ENCODE results near the gene FSHR. TPM values are rescaled to one million over a fixed set of nuclear protein-coding genes. Genes with fewer than 3 reads are reported as not detected.

Gene FSHR
- total RNA-seq, 1 donor from 2014 or later = 0.19 TPM

DNA sequence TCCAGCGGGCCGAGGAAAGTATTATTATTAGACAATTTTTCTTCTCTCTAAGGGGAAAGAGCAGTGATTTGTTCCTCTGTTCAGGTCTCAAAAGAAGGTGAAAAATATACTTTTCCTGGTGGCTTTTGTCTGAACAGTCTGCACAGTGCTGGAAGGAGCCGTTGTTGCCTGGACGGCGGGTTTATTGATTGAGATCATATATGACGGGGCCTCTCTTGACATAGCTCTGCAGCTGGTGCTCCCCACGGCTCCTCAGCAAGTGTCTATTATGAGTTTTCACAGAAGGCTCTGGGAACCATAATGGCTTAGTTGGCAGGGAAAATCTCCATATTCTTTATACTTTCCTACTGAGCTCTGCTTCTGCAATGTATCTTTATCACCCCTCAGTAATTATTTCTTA lies 42.9 kb downstream of the FSHR start:
- no peak for DNase-seq (ENCODE audit: low read depth)

DNA sequence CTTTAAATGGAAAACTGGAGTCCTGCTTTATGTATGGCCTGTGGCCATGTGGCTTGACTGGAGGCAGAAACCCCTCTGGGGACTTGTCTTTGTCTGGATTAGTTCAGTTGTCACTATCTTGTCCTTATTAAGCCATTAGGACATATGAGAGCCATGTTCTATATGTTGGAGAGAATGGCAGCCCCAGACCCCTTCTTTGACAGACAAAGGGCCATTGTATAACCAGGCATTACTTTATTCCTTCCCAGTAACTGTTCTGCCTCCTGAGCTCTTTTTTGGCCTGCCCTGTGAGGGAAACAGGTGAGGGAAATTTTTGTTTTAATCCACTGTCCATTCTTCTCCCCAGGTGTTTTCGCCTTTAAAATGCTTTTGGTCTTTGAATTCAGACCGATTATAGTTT lies 43.3 kb downstream of the FSHR start:
- DNase-seq (ENCODE audit: low read depth) = no peak

DNA sequence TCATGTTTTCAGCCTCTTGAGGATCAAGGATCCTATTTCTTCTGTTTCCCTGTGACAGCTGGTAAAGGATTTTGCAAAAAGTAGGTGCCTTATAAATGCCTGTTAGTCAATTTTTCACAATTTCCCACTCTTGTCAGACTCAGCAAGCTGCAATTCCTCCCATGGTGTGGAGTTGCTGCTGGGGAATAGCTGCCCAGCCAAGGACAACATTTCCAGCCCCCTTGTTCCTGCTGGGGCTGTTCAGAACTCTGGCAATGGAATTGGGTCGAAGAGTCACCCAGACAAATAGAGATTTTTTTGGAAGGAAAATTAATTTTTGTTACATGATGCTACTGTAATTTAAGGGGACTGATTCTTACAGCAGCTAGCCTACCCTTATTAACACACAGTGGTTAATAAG lies 43.7 kb downstream of the FSHR start:
- no peak for DNase-seq (ENCODE audit: low read depth)

DNA sequence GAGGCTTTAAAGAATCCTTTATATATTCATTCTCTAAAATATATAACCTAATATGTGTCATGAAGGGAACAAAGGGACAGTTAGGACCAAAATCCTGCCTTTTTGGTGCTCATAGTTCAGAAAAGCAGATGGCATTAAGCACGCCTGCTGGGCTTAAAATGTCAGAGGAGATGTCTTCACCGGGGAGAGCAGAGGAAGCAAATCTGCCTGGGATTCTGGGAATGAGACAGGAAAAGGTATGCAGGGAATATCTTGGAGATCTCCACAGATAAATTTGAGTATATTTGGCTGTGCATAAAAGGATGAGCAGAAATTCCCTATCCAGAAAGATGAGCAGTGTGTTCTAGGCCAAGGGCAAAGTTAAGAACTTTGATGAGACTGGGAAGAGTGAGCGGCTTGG lies 45.5 kb downstream of the FSHR start:
- no peak for DNase-seq (ENCODE audit: low read depth)

DNA sequence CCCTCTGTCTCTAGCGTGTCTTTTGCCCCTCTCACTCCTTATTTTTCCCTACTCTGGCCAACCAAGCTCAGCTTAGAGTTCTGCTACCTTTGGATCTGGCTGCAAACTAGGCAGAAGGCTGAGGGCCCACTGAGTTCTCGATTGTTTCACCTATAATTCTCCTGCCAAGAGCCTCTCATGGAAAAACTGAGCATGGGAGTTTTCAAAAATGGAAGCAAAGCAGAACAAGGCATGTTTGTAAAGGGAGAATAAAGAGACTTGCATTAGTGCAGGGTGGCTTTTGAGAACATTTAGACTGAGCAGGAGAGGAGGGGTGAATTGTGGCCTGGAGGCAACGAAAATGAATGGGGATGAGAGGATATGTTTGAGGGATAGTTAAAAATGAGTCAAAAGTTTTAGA lies 45.9 kb downstream of the FSHR start:
- DNase-seq (ENCODE audit: low read depth) = no peak

DNA sequence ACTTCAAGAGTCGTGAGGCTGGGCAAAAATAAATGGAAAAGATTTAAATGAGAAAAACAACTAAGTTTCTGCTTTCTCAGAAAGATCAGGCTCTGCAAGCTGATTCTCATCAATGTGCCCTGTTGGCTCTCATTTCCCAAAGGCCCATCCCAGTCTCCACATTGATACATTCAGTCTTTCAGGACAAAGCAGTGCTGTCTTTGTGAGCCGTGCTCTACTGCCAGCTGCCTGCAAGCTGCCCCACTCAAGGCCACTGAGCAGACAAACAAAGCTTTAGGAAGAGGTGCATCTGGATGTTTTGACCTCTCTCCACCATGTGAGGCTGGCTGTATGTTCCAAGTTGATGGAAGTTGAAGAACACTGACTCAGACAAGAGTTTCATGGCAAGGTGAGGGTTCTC lies 48.8 kb downstream of the FSHR start:
- DNase-seq (ENCODE audit: low read depth) = no peak

DNA sequence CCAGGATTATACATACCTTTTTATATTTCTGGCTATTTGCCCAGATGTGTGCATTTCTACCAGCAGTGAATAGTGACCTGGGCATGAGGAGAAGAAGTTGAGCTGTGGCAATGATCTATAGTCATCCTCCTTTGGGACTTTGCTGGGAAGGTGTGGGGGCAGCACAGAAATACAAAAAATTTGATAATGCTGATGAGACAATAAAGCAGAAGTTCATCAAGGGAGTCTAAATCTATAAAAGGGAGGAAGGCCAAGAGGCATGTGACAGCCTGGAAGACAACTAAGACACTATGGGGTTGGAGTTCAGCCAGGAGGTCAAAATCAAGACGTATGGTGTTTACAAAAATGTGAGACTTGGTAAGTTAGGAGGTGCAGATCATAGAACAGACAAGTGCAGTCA lies 52.2 kb downstream of the FSHR start:
- no peak for DNase-seq (ENCODE audit: low read depth)

DNA sequence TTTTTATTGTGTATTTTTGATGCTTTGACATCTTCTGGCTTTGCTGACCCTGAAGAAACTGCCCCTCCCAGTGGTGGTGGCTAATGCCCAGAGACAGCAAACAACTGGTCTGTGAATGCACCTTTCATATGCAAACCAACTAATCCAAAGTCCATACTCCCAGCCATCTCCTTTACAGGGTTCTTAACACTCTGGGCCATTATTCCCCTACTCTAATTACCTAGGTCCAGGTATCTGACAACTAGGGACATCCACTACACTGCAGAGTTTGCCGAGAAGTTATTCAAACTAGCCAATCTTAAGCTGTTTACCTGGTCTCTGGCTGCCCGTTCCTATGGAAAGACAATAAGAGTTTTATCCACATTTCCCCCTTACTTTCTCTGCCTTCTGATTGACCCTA lies 73.6 kb downstream of the FSHR start:
- DNase-seq (ENCODE audit: low read depth) = no peak

DNA sequence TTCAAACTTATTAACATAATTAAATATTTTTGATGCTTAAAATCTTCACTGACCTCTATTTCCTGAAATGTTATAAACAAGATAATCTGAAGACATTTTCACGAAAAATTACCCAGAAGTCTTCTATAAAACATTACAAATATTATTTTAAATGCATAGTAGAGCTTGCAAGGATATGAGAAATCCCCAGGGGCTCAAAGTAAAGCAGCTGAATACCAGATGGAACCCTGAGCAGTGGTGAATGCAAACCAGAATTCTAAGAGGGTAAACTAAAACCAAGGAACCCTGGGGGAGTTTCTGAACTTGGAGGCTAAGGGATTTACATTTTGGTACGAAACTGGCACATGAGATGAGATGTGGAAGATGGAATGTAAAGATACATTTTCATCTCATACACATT lies 83.6 kb downstream of the FSHR start:
- DNase-seq (ENCODE audit: low read depth) = no peak

DNA sequence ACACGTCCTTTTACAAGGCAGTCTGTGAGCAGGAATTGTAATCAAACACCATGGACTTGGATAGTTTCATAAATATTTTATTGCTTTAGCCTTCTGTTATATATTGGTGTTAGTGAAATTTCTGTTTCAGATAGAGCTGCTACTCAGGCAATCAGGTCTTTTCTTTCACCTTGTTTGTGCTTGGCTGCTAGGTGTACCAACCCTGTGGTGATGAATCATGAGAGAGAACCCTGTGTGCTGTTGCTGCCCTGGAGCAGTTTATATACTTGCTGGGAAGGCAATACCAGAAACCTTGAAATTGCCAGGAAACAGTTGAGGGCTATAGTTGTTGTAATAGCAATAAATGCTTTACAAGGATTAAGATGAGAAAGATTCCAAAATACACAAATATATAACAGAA lies 84.5 kb downstream of the FSHR start:
- DNase-seq (ENCODE audit: low read depth) = no peak

DNA sequence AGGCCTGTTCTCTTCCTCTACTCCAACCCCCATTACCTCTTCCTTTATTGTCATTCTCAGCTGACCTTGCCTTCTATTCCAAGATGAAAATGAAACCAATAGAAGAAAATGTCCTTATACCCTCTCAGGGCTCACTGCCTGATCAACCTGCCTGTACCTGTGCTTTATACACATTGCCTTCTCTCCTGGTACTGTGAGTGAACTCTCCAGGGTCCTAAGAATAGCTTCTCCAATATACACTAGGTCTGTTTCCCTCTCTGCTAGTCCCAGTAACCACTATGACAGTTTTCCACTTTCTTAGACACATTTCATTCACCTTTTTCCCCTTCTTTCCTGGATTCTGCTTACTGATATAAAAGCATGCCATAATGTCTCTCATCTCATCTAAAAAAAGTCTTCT lies 85.7 kb downstream of the FSHR start:
- DNase-seq (ENCODE audit: low read depth) = no peak

DNA sequence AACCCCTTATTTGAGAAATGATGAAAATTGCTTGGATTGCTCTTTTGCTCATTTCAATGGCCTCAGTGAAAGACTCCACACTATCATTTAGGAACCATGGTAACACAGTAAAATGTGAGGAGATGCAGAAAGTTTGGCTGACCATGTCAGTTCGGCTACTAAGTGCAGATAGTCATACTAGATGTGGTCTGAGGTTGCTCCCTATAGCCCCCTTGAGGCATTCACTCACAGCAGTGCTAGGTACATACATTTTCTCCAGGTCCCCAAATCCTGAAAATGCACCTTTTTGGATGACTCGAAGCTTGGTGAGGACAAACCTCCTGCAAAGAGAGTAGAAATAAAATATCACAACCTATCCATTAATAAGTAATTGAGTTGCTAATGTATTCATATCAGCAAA lies 86.3 kb downstream of the FSHR start:
- no peak for DNase-seq (ENCODE audit: low read depth)

DNA sequence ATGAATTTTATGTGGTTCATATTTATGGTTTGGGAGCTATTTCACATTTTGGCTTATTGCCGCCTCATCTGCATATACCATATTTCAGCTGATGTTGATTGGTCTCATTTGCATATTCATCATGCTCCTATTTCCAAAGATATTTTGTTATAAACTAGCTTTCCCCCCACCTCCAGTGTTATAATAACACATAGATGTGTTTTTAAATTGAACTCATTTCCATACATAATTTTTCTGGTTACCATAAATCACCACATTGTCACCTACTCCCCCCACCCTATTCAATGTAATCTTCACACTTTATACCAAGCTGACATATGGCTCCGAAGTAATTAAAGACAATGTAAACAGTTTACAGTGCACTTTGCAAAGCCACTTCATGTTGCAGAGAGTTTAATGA lies 101.2 kb downstream of the FSHR start:
- no peak for DNase-seq (ENCODE audit: low read depth)

DNA sequence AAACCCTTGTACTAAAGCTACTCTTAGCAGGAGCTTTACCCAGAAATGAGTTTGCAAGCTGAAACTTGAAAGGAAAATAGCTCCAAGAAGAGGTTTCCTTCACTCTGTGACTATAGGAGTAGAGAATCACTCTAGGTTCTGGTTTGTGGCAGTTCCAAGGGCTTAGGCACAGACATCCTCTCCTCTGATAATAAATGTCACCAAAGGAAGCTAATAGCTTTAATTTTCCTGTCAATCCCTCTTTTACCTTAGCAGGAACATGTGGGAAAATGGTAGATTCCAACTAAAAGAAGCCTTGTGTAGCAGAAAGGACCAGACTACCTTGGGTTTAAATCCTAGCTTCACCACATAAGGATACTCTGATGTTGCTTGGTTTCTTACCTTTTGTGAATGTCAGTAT lies 104.0 kb downstream of the FSHR start:
- DNase-seq (ENCODE audit: low read depth) = no peak

DNA sequence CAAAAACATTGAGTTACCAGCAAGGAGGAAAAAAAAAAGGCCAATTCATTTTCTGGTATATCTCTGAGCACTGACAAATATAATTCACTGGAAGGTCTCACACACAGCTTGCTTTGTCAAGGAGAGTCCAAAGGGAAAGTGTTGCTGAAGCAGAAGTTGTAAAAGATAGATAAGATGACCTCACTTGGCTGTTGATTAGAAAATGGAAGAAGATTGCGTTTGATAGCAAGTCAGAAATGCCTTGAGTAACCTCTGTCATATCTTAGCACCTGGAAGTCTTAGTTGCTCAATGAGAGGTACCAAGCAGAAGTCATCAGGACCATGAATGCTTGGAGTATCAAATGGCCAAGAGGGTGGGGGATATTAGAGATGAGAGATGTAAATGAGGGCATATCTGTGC lies 105.2 kb downstream of the FSHR start:
- DNase-seq (ENCODE audit: low read depth) = no peak

DNA sequence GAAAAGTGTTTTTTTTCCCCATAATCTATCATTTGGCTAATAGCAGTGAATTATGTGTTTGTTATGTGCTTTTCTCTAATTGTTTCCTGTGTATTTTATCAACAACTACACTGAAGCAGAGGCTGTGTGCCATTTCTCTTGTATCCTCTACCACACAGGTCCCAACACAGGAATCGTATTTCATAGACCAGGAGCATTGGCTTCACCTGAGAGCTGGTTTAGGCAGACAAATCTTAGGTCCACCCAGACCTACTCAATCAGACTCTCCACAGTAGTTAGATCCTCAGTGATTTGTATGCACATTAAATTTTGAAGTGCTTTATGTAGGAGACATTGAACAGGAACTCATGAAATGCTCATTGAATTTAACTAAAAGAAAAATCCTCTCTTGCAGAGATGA lies 109.2 kb downstream of the FSHR start:
- no peak for DNase-seq (ENCODE audit: low read depth)

DNA sequence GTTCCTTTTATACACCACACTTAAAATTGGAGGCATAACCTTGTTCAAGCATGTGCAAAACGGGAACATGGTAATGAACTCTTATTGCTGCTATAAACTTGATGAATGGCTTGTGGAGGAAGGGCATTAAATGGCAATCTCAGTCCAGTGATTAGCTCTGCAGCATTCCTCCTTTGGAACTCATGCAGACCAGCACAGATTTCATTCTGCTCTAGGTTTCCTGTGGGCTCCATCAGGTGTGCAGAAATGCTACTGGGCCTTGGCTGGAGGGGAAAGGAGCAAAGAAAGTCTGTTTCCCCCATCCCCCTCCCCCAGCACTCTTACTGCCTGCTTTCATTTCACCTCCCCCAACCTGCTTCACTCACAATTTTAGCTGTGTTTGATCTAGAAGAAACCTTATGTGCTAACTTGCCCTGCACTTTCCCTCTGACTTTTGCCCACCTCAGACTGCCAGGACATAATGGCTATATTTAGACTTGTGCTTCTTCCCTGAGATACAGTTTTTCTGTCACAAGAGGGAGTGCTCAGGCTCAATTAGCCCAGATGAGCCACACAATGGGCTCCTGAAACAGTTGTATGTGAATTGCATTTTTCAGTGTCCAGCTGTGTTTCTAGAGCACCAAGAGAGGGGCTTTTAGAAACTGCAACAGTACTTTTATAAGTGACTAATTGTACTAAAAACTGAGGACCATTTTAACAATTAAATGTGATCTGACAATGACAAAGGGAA lies 109.8 kb downstream of the FSHR start:
- DNase-seq (ENCODE audit: low read depth) = no peak

DNA sequence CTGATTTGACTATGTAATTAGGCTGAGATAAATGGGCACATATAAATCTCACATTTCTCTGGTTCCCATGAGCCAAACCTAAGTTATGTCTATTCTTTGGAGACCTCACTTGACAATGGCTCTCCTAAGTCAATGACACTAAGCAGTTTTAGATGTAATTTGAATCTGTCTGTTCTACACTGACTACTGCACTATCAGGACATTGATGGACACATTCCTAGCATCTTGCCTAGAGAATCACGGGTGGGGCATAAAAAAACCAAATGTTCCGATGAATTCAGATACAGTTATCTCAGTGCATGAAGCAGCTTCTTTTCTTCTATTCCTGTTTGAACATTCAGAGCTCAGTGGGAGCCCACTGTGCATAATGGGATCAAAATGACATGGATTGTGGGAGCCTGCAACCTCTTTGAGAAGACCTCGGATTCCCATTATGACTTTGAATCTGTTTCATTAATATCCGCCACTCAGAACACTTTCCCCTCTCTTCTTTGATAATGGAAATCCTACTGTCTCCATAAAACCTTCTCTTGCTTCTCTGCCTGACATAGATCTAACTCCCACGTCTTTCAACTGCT lies 110.8 kb downstream of the FSHR start:
- no peak for DNase-seq (ENCODE audit: low read depth)

DNA sequence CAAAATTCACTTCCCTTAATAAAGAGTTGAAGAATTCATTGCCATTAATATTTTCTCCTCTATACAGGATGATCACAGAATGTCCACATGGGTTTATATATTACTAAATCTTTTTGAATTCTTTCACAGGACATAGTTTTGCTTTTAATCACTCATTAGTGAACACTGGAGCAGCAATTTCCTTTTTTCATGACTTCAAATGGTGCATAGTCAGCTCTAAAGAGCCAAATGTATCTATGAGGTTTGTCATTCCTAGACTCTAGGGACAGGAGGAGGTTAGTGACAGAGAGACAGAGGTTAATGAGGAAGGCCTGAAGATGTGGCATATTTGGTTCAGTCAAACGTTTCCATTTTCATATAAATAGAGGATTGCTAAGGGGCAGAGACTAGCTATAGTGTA lies 111.8 kb downstream of the FSHR start:
- no peak for DNase-seq (ENCODE audit: low read depth)

DNA sequence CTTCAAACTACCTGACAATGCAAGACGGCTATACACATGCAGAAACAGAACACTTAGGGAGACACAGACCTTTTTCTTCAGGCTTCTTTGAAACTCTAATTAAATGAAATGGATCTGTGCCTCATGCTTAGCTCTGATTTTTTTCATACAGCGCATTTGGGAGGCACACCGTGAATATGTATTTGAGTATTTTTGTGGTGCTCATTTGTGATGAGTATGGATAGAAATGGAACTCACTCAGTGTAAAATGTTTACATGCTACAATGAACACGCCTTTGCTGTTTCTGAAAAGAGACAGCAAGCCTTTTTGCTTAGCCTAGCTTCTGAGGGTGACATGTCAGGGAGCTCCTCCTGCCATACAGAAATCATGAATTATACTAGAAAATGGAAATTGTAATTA lies 113.3 kb downstream of the FSHR start:
- no peak for DNase-seq (ENCODE audit: low read depth)

DNA sequence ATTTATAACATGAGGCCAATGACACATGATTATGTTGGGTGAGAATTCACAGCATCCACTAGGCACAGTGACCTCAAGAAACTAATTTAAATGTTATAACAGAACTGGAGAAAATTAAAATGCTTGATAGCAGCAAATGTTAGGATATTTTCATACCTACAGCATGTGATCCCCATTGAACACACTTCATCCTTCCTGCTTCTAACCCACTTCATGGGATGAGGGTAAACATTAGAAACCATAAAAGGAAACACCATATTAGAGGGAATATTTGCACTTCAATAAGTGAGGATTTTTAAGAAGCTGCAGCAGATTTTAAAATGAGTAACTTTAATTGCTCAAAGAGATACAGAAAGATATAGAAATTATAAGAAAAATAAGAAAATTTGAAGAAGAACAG lies 117.1 kb downstream of the FSHR start:
- DNase-seq (ENCODE audit: low read depth) = no peak

DNA sequence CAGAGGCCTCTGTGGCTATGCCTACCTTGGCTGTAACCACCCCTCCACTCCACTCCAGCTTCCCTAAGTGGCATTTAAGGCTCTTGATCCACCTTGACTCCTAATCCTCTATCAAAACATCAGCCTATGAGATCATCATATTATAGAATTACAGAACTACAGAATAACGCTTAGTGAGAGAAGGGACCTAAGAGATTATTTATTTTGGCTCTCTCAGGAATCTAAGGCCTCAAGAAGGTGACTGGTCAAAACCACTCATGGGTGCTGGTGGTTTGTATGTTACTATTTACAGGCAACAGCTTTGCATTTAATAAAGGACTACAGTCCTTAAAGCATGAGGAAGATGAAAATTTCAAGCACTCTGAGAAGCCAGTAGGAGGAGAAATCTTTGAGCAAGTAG lies 118.8 kb downstream of the FSHR start:
- no peak for DNase-seq (ENCODE audit: low read depth)

DNA sequence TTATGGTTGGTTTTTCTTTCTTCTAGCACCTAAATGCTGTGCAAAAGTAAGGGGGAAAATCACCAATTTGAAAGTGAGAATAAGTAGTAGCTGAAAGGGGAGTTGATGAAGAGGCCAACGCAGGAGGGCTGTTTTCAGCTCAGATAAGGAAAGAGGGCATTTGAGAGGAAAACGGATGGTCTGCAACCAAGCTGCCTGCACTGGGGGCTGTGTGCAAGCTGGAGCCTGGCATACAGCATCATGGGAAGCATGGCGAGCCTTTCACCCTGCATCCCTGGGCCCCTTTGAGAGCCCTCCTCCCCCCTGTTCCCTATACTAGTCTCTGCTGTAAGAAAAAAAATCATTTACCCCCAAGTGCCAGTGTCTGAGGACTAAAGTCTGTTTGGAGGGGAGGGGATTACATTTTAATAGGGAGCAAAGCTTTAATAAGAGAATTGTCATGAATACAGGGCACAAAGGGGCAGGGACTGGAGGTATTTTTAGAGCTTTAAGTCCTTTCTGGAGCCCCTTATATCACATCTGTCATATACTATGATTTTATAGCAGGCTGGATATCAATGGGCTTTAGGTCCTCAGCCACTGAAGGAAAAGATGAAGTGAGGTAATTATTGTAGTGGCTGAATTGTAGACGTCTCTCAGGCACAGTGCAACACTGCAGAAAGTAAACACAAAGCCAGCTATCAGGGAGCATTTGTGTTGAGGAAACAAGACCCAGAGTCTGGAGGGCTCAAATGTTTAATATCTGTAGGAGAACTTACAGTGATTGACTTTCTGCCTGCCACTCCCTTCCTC lies 120.7 kb downstream of the FSHR start:
- DNase-seq (ENCODE audit: low read depth) = no peak
